SK-N-SH (cell line): ENCODE measurements around the gene SOX10. TPM values are rescaled to one million over a fixed set of nuclear protein-coding genes. Genes with fewer than 3 reads are reported as not detected.
"Not testable (repeated sequence)": the region's sequence is repeated elsewhere in the genome, so short reads cannot be mapped to it uniquely, and the experiment has no call there.

ENCODE experiments used
- CTCF ChIA-PET: fragments of 300-600, 350-600 bp; formaldehyde crosslinking; extraction: SDS; loops from one replicate; lab custom pipeline; 2021; lab: Yijun Ruan, JAX
- POLR2A ChIA-PET: fragments of 350-600 bp; sonication (Branson Sonifier 250); formaldehyde crosslinking; extraction: SDS; loops from one replicate; lab custom pipeline; 2020; ENCODE audit warnings: antibody characterized with exemption, inconsistent platforms; lab: Yijun Ruan, JAX
- DNase-seq: peaks from one replicate; pipeline ENCODE4 v3.0.0; 2012
- H2AFZ ChIP-seq: fragments of 200-600 bp; sonication (generic); 2 replicates; pipeline ENCODE4 v1.8.1; 2016; ENCODE audit warnings: antibody characterized with exemption, mild to moderate bottlenecking, low read depth
- H3F3A ChIP-seq: fragments of 200-600 bp; sonication (generic); replicated peaks from 2 replicates; pipeline ENCODE3; 2016; ENCODE audit warnings: antibody characterized with exemption, mild to moderate bottlenecking; ENCODE audit not compliant: insufficient read depth
- H3K27ac ChIP-seq, 2 experiments: fragments of 200-500 bp in 1 of 2; fragments of 200-600 bp in 1 of 2; sonication (Bioruptor generic) in 1 of 2; sonication (generic), shearing (Covaris generic) in 1 of 2; 2 replicates each; pipeline versions ENCODE4 v1.5.1 to v1.6.1; 2014 to 2016; ENCODE audit warnings: low read depth in 2 of 2, inconsistent platforms in 1 of 2, low read length in 1 of 2, mild to moderate bottlenecking in 1 of 2, mixed read lengths in 1 of 2
- H3K27me3 ChIP-seq: fragments of 200-600 bp; sonication (generic), shearing (Covaris generic); 2 replicates; pipeline ENCODE4 v1.6.1; 2016; ENCODE audit warnings: mixed run types; ENCODE audit not compliant: insufficient read depth
- H3K36me3 ChIP-seq, 2 experiments: fragments of 200-500 bp in 1 of 2; fragments of 200-600 bp in 1 of 2; sonication (Bioruptor generic) in 1 of 2; sonication (generic) in 1 of 2; replicated peaks in 1 of 2; 2 replicates each; pipeline versions ENCODE3 to v1.5.1; 2014 to 2016; ENCODE audit warnings: low read length in 1 of 2, mild to moderate bottlenecking in 1 of 2; ENCODE audit not compliant: insufficient read depth in 2 of 2, control insufficient read depth in 1 of 2
- H3K4me1 ChIP-seq, 2 experiments: fragments of 200-500 bp in 1 of 2; fragments of 200-600 bp in 1 of 2; sonication (Bioruptor generic) in 1 of 2; sonication (generic), shearing (Covaris generic) in 1 of 2; 2 replicates each; pipeline versions ENCODE4 v1.5.1 to v1.6.1; 2014 to 2016; ENCODE audit warnings: low read depth in 1 of 2, low read length in 1 of 2, mixed run types in 1 of 2; ENCODE audit not compliant: insufficient read depth in 2 of 2, control insufficient read depth in 1 of 2
- H3K4me2 ChIP-seq: fragments of 200-600 bp; sonication (generic), shearing (Covaris generic); 2 replicates; pipeline ENCODE4 v1.6.1; 2017; ENCODE audit warnings: mixed run types
- H3K4me3 ChIP-seq, 2 experiments: fragments of 200-500 bp in 1 of 2; fragments of 200-600 bp in 1 of 2; sonication (Bioruptor generic) in 1 of 2; sonication (generic), shearing (Covaris generic) in 1 of 2; 2 replicates each; pipeline versions ENCODE4 v1.5.1 to v1.8.1; 2014 to 2016; ENCODE audit warnings: low read depth in 2 of 2, inconsistent platforms in 1 of 2, low read length in 1 of 2, mild to moderate bottlenecking in 1 of 2, mixed read lengths in 1 of 2, moderate library complexity in 1 of 2
- H3K79me2 ChIP-seq: fragments of 200-600 bp; sonication (generic); 2 replicates; pipeline ENCODE4 v1.8.1; 2017; ENCODE audit warnings: mild to moderate bottlenecking; ENCODE audit not compliant: insufficient read depth
- H3K9ac ChIP-seq: fragments of 200-600 bp; sonication (generic); 2 replicates; pipeline ENCODE4 v1.6.1; 2017; ENCODE audit warnings: mixed run types
- H3K9me2 ChIP-seq: fragments of 200-600 bp; sonication (generic); 2 replicates; pipeline ENCODE4 v1.6.1; 2017; ENCODE audit warnings: mixed run types
- H3K9me3 ChIP-seq: fragments of 200-600 bp; sonication (generic); 2 replicates; pipeline ENCODE4 v1.6.1; 2017; ENCODE audit warnings: mixed run types, mild to moderate bottlenecking, moderate library complexity
- H4K20me1 ChIP-seq: fragments of 200-600 bp; sonication (generic); 2 replicates; pipeline ENCODE4 v1.6.1; 2017; ENCODE audit warnings: mild to moderate bottlenecking, mixed run types; ENCODE audit not compliant: insufficient read depth
- CHD2 ChIP-seq: fragments of 150-350 bp; IDR thresholded peaks from 2 replicates; pipeline ENCODE4 v1.6.1; 2018; ENCODE audit warnings: low read length; ENCODE audit not compliant: partially characterized antibody
- CTCF ChIP-seq: fragments of 200-600 bp; sonication (generic); IDR thresholded peaks from 2 replicates; pipeline ENCODE4 v1.6.1; 2017; ENCODE audit warnings: antibody characterized with exemption, mild to moderate bottlenecking, moderate library complexity
- EZH2phosphoT487 ChIP-seq: fragments of 200-600 bp; sonication (generic); IDR thresholded peaks from 2 replicates; pipeline ENCODE4 v1.6.1; 2017; ENCODE audit warnings: low read depth, mixed run types, mild to moderate bottlenecking, antibody characterized with exemption, moderate library complexity, borderline replicate concordance
- FOSL2 ChIP-seq: IDR thresholded peaks from 2 replicates; pipeline ENCODE4 v1.4.0; 2012; ENCODE audit warnings: low read depth, mild to moderate bottlenecking, moderate library complexity, borderline replicate concordance
- FOXJ3 ChIP-seq: sonication (generic); formaldehyde crosslinking; IDR thresholded peaks from 2 replicates; pipeline ENCODE4 v1.5.1; 2020; ENCODE audit warnings: mild to moderate bottlenecking, missing genetic modification reagents
- IRF3 ChIP-seq: fragments of 150-350 bp; IDR thresholded peaks from 2 replicates; pipeline ENCODE4 v1.6.1; 2016; ENCODE audit warnings: mild to moderate bottlenecking, low read depth, low read length
- JUND ChIP-seq: IDR thresholded peaks from 2 replicates; pipeline ENCODE4 v1.4.0; 2012
- MEF2A ChIP-seq: IDR thresholded peaks from 2 replicates; pipeline ENCODE4 v1.4.0; 2012; ENCODE audit warnings: low read depth, borderline replicate concordance
- NFIC ChIP-seq: IDR thresholded peaks from 2 replicates; pipeline ENCODE4 v1.4.0; 2012; ENCODE audit warnings: borderline replicate concordance
- NRF1 ChIP-seq: IDR thresholded peaks from 2 replicates; pipeline ENCODE4 v1.6.1; 2012; ENCODE audit warnings: low read depth, mild to moderate bottlenecking, low read length
- POLR2AphosphoS5 ChIP-seq: IDR thresholded peaks from 2 replicates; pipeline ENCODE4 v1.6.1; 2012; ENCODE audit warnings: low read depth, low read length
- RCOR1 ChIP-seq: fragments of 150-350 bp; IDR thresholded peaks from 2 replicates; pipeline ENCODE4 v1.6.1; 2017; ENCODE audit warnings: antibody characterized with exemption, low read length
- SIN3A ChIP-seq: IDR thresholded peaks from 2 replicates; pipeline ENCODE4 v1.6.1; 2012; ENCODE audit warnings: low read depth, mild to moderate bottlenecking, low read length, moderate library complexity, borderline replicate concordance
- SMC3 ChIP-seq: IDR thresholded peaks from 2 replicates; pipeline ENCODE4 v1.6.1; 2012; ENCODE audit warnings: low read depth, low read length, improper control_type of control experiment
- TAF1 ChIP-seq: IDR thresholded peaks from 2 replicates; pipeline ENCODE4 v1.6.1; 2012; ENCODE audit warnings: low read depth, mild to moderate bottlenecking, low read length, moderate library complexity, borderline replicate concordance
- TCF12 ChIP-seq: IDR thresholded peaks from 2 replicates; pipeline ENCODE4 v1.4.0; 2012
- TEAD4 ChIP-seq: IDR thresholded peaks from 2 replicates; pipeline ENCODE4 v1.4.0; 2012; ENCODE audit warnings: mild to moderate bottlenecking, borderline replicate concordance; ENCODE audit not compliant: insufficient read depth
- WGBS: methylation state at CpG from one replicate; pipeline ENCODE4 v1.1.6; 2017; ENCODE audit warnings: low lambda C conversion rate; 5-methylcytosine and 5-hydroxymethylcytosine counted together
- polyA plus RNA-seq, 3 experiments: library from polyadenylated mRNA; depleted of rRNA; stranded (reverse); fragments of >200 nt; gene quantifications; 2 replicates each; pipeline ENCODE4 v1.2.3, GENCODE V29; 2012
- TF ChIP-seq, protein P1 (sequence below): IDR thresholded peaks from 2 replicates; pipeline ENCODE4 v1.4.0; 2012; ENCODE audit warnings: low read depth, borderline replicate concordance
- TF ChIP-seq, protein P2 (sequence below): IDR thresholded peaks from 2 replicates; pipeline ENCODE4 v1.4.0; 2012; ENCODE audit warnings: low read depth, borderline replicate concordance
- TF ChIP-seq, protein P3 (sequence below): IDR thresholded peaks from 2 replicates; pipeline ENCODE4 v1.6.1; 2012; ENCODE audit warnings: mild to moderate bottlenecking, low read depth, low read length, moderate library complexity

SOX10 gene
- polyA plus RNA-seq, 1 of the 3 experiments (the other 2 are of a cell fraction): not detected

DNA sequence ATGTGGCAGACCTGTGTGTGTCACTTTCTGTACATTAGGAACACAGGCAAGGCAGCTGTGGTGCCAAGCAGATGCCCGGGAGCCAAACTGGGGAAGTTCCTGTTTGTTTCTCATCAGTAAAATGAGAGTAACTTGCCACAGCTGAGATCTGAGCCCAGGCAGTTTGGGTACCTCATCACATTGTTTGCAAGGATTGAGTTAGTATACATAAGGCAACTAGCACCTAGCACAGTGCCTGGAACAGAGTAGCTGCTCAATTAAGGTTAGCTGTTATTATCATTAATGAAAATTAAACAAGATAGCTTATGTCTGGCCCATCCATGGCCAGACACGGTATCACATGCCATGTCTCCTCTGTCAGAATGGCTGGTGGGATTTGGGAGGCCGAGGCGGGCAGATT is 7.8 kb downstream of the SOX10 start:
- Histone ChIP-seq H3K9me3 (no peaks in the 10 kb centered on the region), H3K27me3 (no peaks in the 10 kb centered on the region), H3K27ac (no peak overlapping the region), H3K4me2 (no peak overlapping the region), H4K20me1 (no peaks in the 10 kb centered on the region), H2AFZ (no peak overlapping the region), H3K4me1 (no peaks in the 10 kb centered on the region), H3K9ac (no peak overlapping the region), H3K9me2 (no peaks in the 10 kb centered on the region), H3K79me2 (no peaks in the 10 kb centered on the region), H3K4me3 (no peak overlapping the region), H3K36me3 (no peaks in the 10 kb centered on the region), H3F3A (no peaks in the 10 kb centered on the region)
- ChIA-PET POLR2A (no interaction called here), CTCF (interaction anchor here (1.6 to 2.3 kb wide), 2 partner anchors 11 to 159 kb away, joined by 4 to 7 read pairs; no protein-coding TSS in a partner anchor)
- DNase-seq: no peak
- WGBS: 100% methylated on average over 3 of the region's 4 CpGs
- TF ChIP-seq MEF2A (no peak), FOSL2 (no peak), RCOR1 (no peak), NFIC (no peak), IRF3 (no peak), TEAD4 (no peak), CHD2 (no peak), FOXJ3 (CRISPR knock-in tag) (no peak), SIN3A (no peak), POLR2AphosphoS5 (no peak), SMC3 (no peak), CTCF (no peak), TAF1 (no peak), NRF1 (no peak), JUND (no peak), TCF12 (no peak), EZH2phosphoT487 (no peak)
- TF ChIP-seq, protein P1, sequence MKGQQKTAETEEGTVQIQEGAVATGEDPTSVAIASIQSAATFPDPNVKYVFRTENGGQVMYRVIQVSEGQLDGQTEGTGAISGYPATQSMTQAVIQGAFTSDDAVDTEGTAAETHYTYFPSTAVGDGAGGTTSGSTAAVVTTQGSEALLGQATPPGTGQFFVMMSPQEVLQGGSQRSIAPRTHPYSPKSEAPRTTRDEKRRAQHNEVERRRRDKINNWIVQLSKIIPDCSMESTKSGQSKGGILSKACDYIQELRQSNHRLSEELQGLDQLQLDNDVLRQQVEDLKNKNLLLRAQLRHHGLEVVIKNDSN: no peak
- TF ChIP-seq, protein P2, sequence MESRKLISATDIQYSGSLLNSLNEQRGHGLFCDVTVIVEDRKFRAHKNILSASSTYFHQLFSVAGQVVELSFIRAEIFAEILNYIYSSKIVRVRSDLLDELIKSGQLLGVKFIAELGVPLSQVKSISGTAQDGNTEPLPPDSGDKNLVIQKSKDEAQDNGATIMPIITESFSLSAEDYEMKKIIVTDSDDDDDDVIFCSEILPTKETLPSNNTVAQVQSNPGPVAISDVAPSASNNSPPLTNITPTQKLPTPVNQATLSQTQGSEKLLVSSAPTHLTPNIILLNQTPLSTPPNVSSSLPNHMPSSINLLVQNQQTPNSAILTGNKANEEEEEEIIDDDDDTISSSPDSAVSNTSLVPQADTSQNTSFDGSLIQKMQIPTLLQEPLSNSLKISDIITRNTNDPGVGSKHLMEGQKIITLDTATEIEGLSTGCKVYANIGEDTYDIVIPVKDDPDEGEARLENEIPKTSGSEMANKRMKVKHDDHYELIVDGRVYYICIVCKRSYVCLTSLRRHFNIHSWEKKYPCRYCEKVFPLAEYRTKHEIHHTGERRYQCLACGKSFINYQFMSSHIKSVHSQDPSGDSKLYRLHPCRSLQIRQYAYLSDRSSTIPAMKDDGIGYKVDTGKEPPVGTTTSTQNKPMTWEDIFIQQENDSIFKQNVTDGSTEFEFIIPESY: no peak
- TF ChIP-seq, protein P3, sequence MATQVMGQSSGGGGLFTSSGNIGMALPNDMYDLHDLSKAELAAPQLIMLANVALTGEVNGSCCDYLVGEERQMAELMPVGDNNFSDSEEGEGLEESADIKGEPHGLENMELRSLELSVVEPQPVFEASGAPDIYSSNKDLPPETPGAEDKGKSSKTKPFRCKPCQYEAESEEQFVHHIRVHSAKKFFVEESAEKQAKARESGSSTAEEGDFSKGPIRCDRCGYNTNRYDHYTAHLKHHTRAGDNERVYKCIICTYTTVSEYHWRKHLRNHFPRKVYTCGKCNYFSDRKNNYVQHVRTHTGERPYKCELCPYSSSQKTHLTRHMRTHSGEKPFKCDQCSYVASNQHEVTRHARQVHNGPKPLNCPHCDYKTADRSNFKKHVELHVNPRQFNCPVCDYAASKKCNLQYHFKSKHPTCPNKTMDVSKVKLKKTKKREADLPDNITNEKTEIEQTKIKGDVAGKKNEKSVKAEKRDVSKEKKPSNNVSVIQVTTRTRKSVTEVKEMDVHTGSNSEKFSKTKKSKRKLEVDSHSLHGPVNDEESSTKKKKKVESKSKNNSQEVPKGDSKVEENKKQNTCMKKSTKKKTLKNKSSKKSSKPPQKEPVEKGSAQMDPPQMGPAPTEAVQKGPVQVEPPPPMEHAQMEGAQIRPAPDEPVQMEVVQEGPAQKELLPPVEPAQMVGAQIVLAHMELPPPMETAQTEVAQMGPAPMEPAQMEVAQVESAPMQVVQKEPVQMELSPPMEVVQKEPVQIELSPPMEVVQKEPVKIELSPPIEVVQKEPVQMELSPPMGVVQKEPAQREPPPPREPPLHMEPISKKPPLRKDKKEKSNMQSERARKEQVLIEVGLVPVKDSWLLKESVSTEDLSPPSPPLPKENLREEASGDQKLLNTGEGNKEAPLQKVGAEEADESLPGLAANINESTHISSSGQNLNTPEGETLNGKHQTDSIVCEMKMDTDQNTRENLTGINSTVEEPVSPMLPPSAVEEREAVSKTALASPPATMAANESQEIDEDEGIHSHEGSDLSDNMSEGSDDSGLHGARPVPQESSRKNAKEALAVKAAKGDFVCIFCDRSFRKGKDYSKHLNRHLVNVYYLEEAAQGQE: no peak

DNA sequence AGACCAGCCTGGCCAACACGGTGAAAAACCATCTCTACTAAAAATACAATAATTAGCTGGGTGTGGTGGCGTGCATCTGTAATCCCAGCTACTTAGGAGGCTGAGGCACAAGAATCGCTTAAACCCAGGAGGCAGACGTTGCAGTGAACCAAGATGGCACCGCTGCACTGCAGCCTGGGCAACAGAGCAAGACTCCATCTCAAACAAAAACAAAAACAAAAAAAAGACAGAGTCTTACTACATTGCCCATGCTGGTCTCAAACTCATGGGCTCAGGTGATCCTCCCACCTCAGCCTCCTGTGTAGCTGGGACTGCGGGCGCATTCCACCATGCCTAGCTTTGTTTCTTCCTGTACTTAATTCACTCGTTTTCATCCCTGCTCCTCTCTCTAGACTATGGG is 8.3 kb downstream of the SOX10 start:
- H3K9me3 ChIP-seq, H3K9me2 ChIP-seq, H4K20me1 ChIP-seq, DNase-seq, H3F3A ChIP-seq, H2AFZ ChIP-seq, H3K27me3 ChIP-seq, H3K4me1 ChIP-seq, POLR2A ChIA-PET, H3K4me2 ChIP-seq, H3K79me2 ChIP-seq, H3K4me3 ChIP-seq, H3K9ac ChIP-seq, H3K27ac ChIP-seq, H3K36me3 ChIP-seq: not testable (repeated sequence)
- CTCF ChIA-PET: interaction anchor here (1.6 to 2.3 kb wide), 2 partner anchors 10 to 158 kb away, joined by 4 to 7 read pairs; no protein-coding TSS in a partner anchor
- WGBS: 92% methylated on average over 7 of the region's 8 CpGs
